ENCODE data around the gene KIR2DL4.
"Not testable (repeated sequence)": the region's sequence is repeated elsewhere in the genome, so short reads cannot be mapped to it uniquely, and the experiment has no call there.

DNA sequence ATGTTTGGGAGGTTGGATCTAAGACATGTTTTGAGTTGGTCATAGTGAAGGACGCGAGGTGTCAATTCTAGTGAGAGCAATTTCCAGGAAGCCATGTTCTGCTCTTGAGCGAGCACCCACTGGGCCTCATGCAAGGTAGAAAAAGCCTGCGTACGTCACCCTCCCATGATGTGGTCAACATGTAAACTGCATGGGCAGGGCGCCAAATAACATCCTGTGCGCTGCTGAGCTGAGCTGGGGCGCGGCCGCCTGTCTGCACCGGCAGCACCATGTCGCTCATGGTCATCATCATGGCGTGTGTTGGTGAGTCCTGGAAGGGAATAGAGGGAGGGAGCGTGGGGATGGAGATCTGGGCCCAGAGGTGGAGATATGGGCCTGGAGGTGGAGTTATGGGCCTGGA is 29.1 kb downstream of the KIR2DL4 start, which contains the start of gene KIR2DS4:
- TF ChIP-seq POLR2AphosphoS5 (IDR thresholded peaks at IDR 0.05; ENCODE audit: borderline replicate concordance, low read depth, low read length); EZH2 (IDR thresholded peaks at IDR 0.05); FOXP2 (optimal IDR thresholded peaks at IDR 0.05; ENCODE audit: control extremely low read depth, extremely low read length, insufficient read depth): not testable (repeated sequence)

Measured in SK-N-MC (cell line).